ENCODE measurements around the gene TTN.

TTN gene

DNA sequence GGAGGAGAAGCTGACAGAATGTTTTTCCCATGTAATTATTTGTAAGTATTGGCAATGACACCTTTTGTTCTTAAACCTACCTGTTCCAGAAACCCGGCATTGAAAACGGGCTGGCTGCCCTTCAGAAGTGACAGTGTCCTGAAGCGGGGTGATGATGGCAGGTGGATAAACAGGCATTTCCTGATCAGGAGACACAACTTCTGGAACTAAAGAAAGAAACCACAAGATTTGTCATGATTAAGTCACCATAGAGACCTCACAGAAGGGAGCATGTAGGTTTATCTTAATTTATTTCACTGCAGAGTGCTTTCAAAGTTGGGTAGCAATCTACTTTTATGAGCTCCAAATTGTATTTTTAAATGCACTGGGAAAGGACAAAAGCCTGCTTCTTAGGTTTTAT lies 43.1 kb downstream of the TTN start:
- DNase-seq, result no peak
- H3K9me3 ChIP-seq (replicated peaks; ENCODE audit: insufficient read depth, low read length), result no peaks in the 10 kb centered on the region
- TF ChIP-seq, protein P1, sequence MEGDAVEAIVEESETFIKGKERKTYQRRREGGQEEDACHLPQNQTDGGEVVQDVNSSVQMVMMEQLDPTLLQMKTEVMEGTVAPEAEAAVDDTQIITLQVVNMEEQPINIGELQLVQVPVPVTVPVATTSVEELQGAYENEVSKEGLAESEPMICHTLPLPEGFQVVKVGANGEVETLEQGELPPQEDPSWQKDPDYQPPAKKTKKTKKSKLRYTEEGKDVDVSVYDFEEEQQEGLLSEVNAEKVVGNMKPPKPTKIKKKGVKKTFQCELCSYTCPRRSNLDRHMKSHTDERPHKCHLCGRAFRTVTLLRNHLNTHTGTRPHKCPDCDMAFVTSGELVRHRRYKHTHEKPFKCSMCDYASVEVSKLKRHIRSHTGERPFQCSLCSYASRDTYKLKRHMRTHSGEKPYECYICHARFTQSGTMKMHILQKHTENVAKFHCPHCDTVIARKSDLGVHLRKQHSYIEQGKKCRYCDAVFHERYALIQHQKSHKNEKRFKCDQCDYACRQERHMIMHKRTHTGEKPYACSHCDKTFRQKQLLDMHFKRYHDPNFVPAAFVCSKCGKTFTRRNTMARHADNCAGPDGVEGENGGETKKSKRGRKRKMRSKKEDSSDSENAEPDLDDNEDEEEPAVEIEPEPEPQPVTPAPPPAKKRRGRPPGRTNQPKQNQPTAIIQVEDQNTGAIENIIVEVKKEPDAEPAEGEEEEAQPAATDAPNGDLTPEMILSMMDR (IDR thresholded peaks at IDR 0.05; ENCODE audit: low read length), result no peak
- no peak for TF ChIP-seq EZH2phosphoT487 (IDR thresholded peaks at IDR 0.05; ENCODE audit: low read length)
- TF ChIP-seq EZH2 (optimal IDR thresholded peaks at IDR 0.05; ENCODE audit: low read depth, low read length), result no peak
- H3K9me2 ChIP-seq (replicated peaks; ENCODE audit: insufficient read depth, low read length), result no peaks in the 10 kb centered on the region
- H2AFZ ChIP-seq (ENCODE audit: low read length), result no peak overlapping the region
- H4K20me1 ChIP-seq (ENCODE audit: insufficient read depth, low read length), result no peaks in the 10 kb centered on the region
- no peak overlapping the region for H3K4me2 ChIP-seq (ENCODE audit: low read depth, low read length)
- no peak overlapping the region for H3K4me3 ChIP-seq (ENCODE audit: low read length)
- no peak overlapping the region for H3K27ac ChIP-seq (ENCODE audit: low read length)
- no peaks in the 10 kb centered on the region for H3K79me2 ChIP-seq (ENCODE audit: low read length)
- H3K27me3 ChIP-seq (replicated peaks; ENCODE audit: insufficient read depth, low read length), result no peaks in the 10 kb centered on the region
- no peak overlapping the region for H3K9ac ChIP-seq (ENCODE audit: low read length)
- no peaks in the 10 kb centered on the region for H3K4me1 ChIP-seq (ENCODE audit: low read length)
- H3K36me3 ChIP-seq (replicated peaks; ENCODE audit: insufficient read depth, low read length), result no peaks in the 10 kb centered on the region
- no peaks in the 10 kb centered on the region for H3F3A ChIP-seq (ENCODE audit: insufficient read depth, low read length)

DNA sequence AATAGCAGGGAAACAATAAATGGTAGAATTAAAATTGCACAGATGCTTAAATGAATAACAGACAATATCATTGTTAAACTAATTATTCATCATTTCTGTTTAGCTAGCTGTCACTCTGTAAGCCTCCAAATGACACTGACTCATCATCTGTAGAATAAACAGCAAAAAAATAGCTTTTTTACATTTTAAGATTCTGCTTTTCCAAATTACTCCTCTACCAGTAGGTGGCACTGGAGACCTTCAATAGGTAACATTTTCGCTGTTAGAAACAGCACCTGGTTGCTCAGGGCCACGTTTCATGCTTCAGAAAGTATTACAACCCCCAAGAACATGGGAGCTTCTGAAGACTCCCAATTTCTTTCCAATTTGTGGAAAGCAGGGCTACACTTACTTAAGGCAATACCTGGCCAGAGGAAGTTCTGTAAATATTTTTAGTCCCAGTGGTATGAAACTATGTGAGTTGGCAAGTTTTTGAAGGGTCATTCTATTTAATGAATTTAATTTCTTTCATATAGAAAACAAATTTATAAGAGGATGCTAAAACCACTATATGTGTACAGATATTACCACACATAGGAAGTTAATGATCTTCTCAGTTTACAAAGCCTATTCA lies 45.4 kb downstream of the TTN start:
- Histone ChIP-seq H3K9me2 (replicated peaks; ENCODE audit: insufficient read depth, low read length) (no peaks in the 10 kb centered on the region), H3K27me3 (replicated peaks; ENCODE audit: insufficient read depth, low read length) (no peaks in the 10 kb centered on the region), H3K9me3 (replicated peaks; ENCODE audit: insufficient read depth, low read length) (no peaks in the 10 kb centered on the region), H4K20me1 (ENCODE audit: insufficient read depth, low read length) (no peaks in the 10 kb centered on the region), H3K36me3 (replicated peaks; ENCODE audit: insufficient read depth, low read length) (no peaks in the 10 kb centered on the region), H2AFZ (ENCODE audit: low read length) (peak overlapping the region; percentile 44; the same call in 1 of the 2 replicates), H3K4me2 (ENCODE audit: low read depth, low read length) (no peak overlapping the region), H3F3A (ENCODE audit: insufficient read depth, low read length) (no peaks in the 10 kb centered on the region), H3K27ac (ENCODE audit: low read length) (no peak overlapping the region), H3K9ac (ENCODE audit: low read length) (no peak overlapping the region), H3K4me3 (ENCODE audit: low read length) (no peak overlapping the region), H3K79me2 (ENCODE audit: low read length) (no peaks in the 10 kb centered on the region), H3K4me1 (ENCODE audit: low read length) (no peaks in the 10 kb centered on the region)
- peak; percentile 76 for DNase-seq
- no peak for TF ChIP-seq EZH2phosphoT487 (IDR thresholded peaks at IDR 0.05; ENCODE audit: low read length)
- TF ChIP-seq, protein P1 (IDR thresholded peaks at IDR 0.05; ENCODE audit: low read length), result peak; percentile 80

DNA sequence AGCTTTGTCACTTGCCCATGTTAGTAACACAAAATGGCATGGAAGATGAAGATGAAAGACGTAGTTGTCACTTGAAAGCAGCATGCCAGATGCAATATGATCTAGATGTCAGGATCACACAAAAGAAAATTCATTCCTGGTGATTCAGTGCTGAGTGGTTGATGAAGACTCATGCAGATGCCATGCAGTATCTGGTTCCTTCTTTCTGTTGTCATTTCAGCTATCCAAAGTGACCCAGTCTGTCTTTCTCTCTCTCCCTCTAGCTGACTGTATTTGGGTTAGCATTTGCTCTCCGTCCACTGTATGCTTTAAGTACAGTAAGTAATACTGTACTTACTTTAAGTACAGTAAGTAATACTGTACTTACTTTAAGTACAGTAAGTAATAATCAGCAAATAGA lies 50.4 kb downstream of the TTN start:
- H2AFZ ChIP-seq (ENCODE audit: low read length), result no peak overlapping the region
- no peaks in the 10 kb centered on the region for H3K27me3 ChIP-seq (replicated peaks; ENCODE audit: insufficient read depth, low read length)
- no peak for TF ChIP-seq EZH2 (optimal IDR thresholded peaks at IDR 0.05; ENCODE audit: low read depth, low read length)
- TF ChIP-seq, protein P1 (IDR thresholded peaks at IDR 0.05; ENCODE audit: low read length), result no peak
- no peak for TF ChIP-seq EZH2phosphoT487 (IDR thresholded peaks at IDR 0.05; ENCODE audit: low read length)
- H3K9me2 ChIP-seq (replicated peaks; ENCODE audit: insufficient read depth, low read length), result no peaks in the 10 kb centered on the region
- H3K9ac ChIP-seq (ENCODE audit: low read length), result no peak overlapping the region
- H3K79me2 ChIP-seq (ENCODE audit: low read length), result no peaks in the 10 kb centered on the region
- no peaks in the 10 kb centered on the region for H3K9me3 ChIP-seq (replicated peaks; ENCODE audit: insufficient read depth, low read length)
- H3K4me2 ChIP-seq (ENCODE audit: low read depth, low read length), result no peak overlapping the region
- no peaks in the 10 kb centered on the region for H3K4me1 ChIP-seq (ENCODE audit: low read length)
- H3F3A ChIP-seq (ENCODE audit: insufficient read depth, low read length), result no peaks in the 10 kb centered on the region
- no peaks in the 10 kb centered on the region for H4K20me1 ChIP-seq (ENCODE audit: insufficient read depth, low read length)
- H3K27ac ChIP-seq (ENCODE audit: low read length), result no peak overlapping the region
- DNase-seq, result no peak
- H3K4me3 ChIP-seq (ENCODE audit: low read length), result no peak overlapping the region
- no peaks in the 10 kb centered on the region for H3K36me3 ChIP-seq (replicated peaks; ENCODE audit: insufficient read depth, low read length)
